SK-N-SH treated with all-trans-retinoic acid at 6 μM for 48 hours (cell line): Measurements from ENCODE around the gene TPP2.

Experiments
- ATAC-seq: fragments of 200-7000 bp; cut with Tn5 transposase; 3 replicates; pipeline ENCODE4 v1.9.1; 2020; ENCODE audit warnings: mild to moderate bottlenecking, moderate library complexity
- CSDC2 ChIP-seq: fragments of 250-450 bp; sonication (Bioruptor Pico); IDR thresholded peaks from 2 replicates; pipeline ENCODE4 v1.5.0; 2020; ENCODE audit warnings: mild to moderate bottlenecking, moderate library complexity
- ESRRG ChIP-seq: fragments of 250-450 bp; sonication (Bioruptor Pico); IDR thresholded peaks from 2 replicates; pipeline ENCODE4 v1.6.1; 2021; ENCODE audit warnings: mild to moderate bottlenecking
- GLIS3 ChIP-seq: fragments of 250-450 bp; sonication (Bioruptor Pico); IDR thresholded peaks from 2 replicates; pipeline ENCODE4 v1.5.0; 2020; ENCODE audit warnings: mild to moderate bottlenecking, moderate library complexity
- ISL1 ChIP-seq: fragments of 250-450 bp; sonication (Bioruptor Pico); IDR thresholded peaks from 2 replicates; pipeline ENCODE4 v2.1.2; 2022; ENCODE audit warnings: mild to moderate bottlenecking, moderate library complexity
- OSR1 ChIP-seq: fragments of 250-450 bp; sonication (Bioruptor Pico); IDR thresholded peaks from 2 replicates; pipeline ENCODE4 v1.8.0; 2022; ENCODE audit warnings: moderate library complexity, mild to moderate bottlenecking, inconsistent platforms
- PPARA ChIP-seq: fragments of 250-450 bp; sonication (Bioruptor Pico); IDR thresholded peaks from 2 replicates; pipeline ENCODE4 v1.5.0; 2020; ENCODE audit warnings: mild to moderate bottlenecking, borderline replicate concordance
- SNAI2 ChIP-seq: fragments of 250-450 bp; sonication (Bioruptor Pico); IDR thresholded peaks from 2 replicates; pipeline ENCODE4 v1.5.0; 2020; ENCODE audit warnings: mild to moderate bottlenecking, moderate library complexity
- TCF4 ChIP-seq: fragments of 250-450 bp; sonication (Bioruptor Pico); IDR thresholded peaks from 2 replicates; pipeline ENCODE4 v1.8.0; 2021; ENCODE audit warnings: mild to moderate bottlenecking, moderate library complexity, borderline replicate concordance
- TOX ChIP-seq: fragments of 250-450 bp; sonication (Bioruptor Pico); IDR thresholded peaks from 2 replicates; pipeline ENCODE4 v1.8.0; 2021; ENCODE audit warnings: mild to moderate bottlenecking, moderate library complexity, borderline replicate concordance
- ZC3H10 ChIP-seq: fragments of 250-450 bp; sonication (Bioruptor Pico); IDR thresholded peaks from 2 replicates; pipeline ENCODE4 v1.5.1; 2021; ENCODE audit warnings: mild to moderate bottlenecking, moderate library complexity
- ZFP3 ChIP-seq: fragments of 250-450 bp; sonication (Bioruptor Pico); IDR thresholded peaks from 2 replicates; pipeline ENCODE4 v1.5.0; 2020; ENCODE audit warnings: mild to moderate bottlenecking, moderate library complexity
- ZFP30 ChIP-seq: fragments of 450-650 bp; formaldehyde crosslinking; IDR thresholded peaks from 2 replicates; pipeline ENCODE4 v1.5.0; 2022; ENCODE audit warnings: mild to moderate bottlenecking, moderate library complexity
- ZNF565 ChIP-seq: fragments of 450-650 bp; formaldehyde crosslinking; conservative IDR thresholded peaks from 2 replicates; pipeline ENCODE4 v1.5.0; 2020; ENCODE audit warnings: low read depth, mild to moderate bottlenecking, moderate library complexity
- ZNF8 ChIP-seq: fragments of 450-650 bp; formaldehyde crosslinking; IDR thresholded peaks from 2 replicates; pipeline ENCODE4 v1.5.0; 2020; ENCODE audit warnings: mild to moderate bottlenecking, moderate library complexity
- TF ChIP-seq, protein P1 (sequence below): fragments of 250-450 bp; sonication (Bioruptor Pico); IDR thresholded peaks from 2 replicates; pipeline ENCODE4 v1.5.1; 2020; ENCODE audit warnings: low read depth, mild to moderate bottlenecking, moderate library complexity
- TF ChIP-seq, protein P2 (sequence below): fragments of 250-450 bp; sonication (Bioruptor Pico); IDR thresholded peaks from 2 replicates; pipeline ENCODE4 v1.5.1; 2021; ENCODE audit warnings: mild to moderate bottlenecking, moderate library complexity
- TF ChIP-seq, protein P3 (sequence below): fragments of 250-450 bp; sonication (Bioruptor Pico); IDR thresholded peaks from 2 replicates; pipeline ENCODE4 v1.8.0; 2021; ENCODE audit warnings: low read depth, mild to moderate bottlenecking, moderate library complexity, borderline replicate concordance
- TF ChIP-seq, protein P4 (sequence below): fragments of 250-450 bp; sonication (Bioruptor Pico); IDR thresholded peaks from 2 replicates; pipeline ENCODE4 v1.8.0; 2020; ENCODE audit warnings: mild to moderate bottlenecking, moderate library complexity, borderline replicate concordance
- TF ChIP-seq, protein P5 (sequence below): fragments of 250-450 bp; sonication (Bioruptor Pico); IDR thresholded peaks from 2 replicates; pipeline ENCODE4 v1.5.0; 2020; ENCODE audit warnings: mild to moderate bottlenecking, moderate library complexity

The TPP2 gene

DNA sequence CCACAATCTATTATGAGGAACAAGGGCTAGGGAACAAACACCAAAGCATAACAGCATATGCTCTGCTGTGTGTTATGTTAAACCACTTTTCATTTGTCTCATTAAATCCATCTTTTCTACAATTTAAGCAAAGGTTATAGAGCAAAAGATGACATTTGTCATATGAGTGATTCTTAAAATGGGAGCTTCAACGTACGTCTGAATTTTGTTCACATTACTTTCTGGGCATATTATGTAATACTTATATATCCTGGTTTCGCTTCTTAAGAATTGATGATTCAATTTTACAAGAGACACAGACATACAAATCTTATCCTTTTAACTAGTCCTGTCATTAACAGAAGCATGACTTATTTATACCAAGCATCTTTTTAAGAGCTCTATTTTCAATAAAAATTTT lies 3.3 kb upstream of the TPP2 start:
- ATAC-seq, result no peak
- TF ChIP-seq, protein P1, sequence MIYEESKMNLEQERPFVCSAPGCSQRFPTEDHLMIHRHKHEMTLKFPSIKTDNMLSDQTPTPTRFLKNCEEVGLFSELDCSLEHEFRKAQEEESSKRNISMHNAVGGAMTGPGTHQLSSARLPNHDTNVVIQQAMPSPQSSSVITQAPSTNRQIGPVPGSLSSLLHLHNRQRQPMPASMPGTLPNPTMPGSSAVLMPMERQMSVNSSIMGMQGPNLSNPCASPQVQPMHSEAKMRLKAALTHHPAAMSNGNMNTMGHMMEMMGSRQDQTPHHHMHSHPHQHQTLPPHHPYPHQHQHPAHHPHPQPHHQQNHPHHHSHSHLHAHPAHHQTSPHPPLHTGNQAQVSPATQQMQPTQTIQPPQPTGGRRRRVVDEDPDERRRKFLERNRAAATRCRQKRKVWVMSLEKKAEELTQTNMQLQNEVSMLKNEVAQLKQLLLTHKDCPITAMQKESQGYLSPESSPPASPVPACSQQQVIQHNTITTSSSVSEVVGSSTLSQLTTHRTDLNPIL, result no peak
- TF ChIP-seq ESRRG (CRISPR knock-in tag) (no peak), CSDC2 (CRISPR knock-in tag) (no peak), ZC3H10 (CRISPR knock-in tag) (no peak), ZNF8 (CRISPR knock-in tag) (no peak), ISL1 (CRISPR knock-in tag) (no peak), TCF4 (CRISPR knock-in tag) (no peak), TOX (no peak), ZFP30 (no peak)
- TF ChIP-seq, protein P2, sequence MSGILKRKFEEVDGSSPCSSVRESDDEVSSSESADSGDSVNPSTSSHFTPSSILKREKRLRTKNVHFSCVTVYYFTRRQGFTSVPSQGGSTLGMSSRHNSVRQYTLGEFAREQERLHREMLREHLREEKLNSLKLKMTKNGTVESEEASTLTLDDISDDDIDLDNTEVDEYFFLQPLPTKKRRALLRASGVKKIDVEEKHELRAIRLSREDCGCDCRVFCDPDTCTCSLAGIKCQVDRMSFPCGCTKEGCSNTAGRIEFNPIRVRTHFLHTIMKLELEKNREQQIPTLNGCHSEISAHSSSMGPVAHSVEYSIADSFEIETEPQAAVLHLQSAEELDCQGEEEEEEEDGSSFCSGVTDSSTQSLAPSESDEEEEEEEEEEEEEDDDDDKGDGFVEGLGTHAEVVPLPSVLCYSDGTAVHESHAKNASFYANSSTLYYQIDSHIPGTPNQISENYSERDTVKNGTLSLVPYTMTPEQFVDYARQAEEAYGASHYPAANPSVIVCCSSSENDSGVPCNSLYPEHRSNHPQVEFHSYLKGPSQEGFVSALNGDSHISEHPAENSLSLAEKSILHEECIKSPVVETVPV (CRISPR knock-in tag), result no peak
- TF ChIP-seq, protein P3, sequence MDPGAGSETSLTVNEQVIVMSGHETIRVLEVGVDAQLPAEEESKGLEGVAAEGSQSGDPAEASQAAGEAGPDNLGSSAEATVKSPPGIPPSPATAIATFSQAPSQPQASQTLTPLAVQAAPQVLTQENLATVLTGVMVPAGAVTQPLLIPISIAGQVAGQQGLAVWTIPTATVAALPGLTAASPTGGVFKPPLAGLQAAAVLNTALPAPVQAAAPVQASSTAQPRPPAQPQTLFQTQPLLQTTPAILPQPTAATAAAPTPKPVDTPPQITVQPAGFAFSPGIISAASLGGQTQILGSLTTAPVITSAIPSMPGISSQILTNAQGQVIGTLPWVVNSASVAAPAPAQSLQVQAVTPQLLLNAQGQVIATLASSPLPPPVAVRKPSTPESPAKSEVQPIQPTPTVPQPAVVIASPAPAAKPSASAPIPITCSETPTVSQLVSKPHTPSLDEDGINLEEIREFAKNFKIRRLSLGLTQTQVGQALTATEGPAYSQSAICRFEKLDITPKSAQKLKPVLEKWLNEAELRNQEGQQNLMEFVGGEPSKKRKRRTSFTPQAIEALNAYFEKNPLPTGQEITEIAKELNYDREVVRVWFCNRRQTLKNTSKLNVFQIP (CRISPR knock-in tag), result no peak

DNA sequence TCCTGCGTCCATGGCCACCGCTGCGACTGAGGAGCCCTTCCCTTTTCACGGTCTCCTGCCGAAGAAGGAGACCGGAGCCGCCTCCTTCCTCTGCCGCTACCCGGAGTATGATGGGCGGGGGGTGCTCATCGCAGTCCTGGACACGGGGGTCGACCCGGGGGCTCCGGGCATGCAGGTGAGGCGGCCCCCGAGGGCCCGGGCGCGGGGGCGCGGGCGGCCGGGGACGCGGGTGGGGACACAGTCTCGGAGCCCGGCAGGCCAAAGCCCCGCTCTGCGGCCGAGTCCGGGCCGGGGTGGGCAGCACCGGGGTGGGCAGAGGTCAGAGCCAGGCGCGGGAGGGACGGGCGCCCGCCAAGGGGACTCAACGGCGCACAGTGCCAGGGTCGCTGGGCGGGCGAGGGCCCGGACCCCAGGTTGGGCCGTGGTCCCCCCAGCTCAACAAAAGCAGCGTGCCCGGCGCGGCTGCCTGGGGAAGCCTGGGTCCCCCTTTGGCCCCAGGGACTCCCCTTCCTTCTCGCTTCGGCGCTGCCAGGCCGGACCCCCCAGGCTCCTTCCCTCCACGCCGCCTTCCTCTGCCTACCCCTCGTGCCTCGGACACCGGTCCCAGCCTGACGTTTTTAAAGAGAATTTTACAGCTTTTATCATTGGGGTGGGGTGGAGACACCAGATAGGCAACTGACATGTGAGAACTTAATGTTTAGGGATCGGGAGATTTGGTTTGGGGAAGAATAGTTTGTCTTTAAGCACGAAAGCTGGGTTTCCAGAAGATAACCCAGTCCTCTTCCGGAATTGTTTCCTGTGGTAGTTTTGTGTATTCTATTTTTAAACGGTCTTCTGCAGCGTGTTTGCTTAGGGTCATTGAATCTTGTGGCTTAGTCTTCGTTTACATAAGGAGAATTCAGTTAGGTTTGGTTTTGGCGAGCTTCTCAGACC lies 509 bp downstream of the TPP2 start:
- TF ChIP-seq GLIS3 (CRISPR knock-in tag) (no peak), ZFP30 (no peak), PPARA (CRISPR knock-in tag) (no peak), ISL1 (CRISPR knock-in tag) (no peak)
- TF ChIP-seq, protein P1, result no peak
- TF ChIP-seq, protein P4, sequence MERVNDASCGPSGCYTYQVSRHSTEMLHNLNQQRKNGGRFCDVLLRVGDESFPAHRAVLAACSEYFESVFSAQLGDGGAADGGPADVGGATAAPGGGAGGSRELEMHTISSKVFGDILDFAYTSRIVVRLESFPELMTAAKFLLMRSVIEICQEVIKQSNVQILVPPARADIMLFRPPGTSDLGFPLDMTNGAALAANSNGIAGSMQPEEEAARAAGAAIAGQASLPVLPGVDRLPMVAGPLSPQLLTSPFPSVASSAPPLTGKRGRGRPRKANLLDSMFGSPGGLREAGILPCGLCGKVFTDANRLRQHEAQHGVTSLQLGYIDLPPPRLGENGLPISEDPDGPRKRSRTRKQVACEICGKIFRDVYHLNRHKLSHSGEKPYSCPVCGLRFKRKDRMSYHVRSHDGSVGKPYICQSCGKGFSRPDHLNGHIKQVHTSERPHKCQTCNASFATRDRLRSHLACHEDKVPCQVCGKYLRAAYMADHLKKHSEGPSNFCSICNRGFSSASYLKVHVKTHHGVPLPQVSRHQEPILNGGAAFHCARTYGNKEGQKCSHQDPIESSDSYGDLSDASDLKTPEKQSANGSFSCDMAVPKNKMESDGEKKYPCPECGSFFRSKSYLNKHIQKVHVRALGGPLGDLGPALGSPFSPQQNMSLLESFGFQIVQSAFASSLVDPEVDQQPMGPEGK (CRISPR knock-in tag), result no peak
- TF ChIP-seq, all 23 proteins: peak for 0
- ATAC-seq, result peak; percentile 3

DNA sequence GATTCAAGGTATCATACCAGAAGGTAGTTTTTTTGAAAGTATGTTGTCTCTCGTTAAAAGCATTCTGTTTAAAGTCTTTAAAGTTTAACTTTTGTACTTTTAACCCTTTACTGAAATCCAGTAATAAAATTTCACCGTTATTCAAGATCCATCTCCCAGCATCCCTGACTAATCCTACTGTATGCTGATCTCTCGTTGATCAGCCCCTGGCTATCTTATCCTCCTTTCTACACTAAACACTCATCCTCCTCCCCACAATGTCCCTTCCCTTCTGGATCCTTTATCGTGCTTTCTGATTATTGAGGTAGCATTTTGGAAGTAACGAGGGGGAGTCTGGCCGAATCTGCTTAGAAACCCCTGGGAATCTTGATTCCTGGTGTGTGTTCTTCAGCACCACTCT lies 1.3 kb downstream of the TPP2 start:
- no peak for ATAC-seq
- TF ChIP-seq ZFP3 (CRISPR knock-in tag) (no peak), TOX (no peak), ESRRG (CRISPR knock-in tag) (no peak), ZNF565 (CRISPR knock-in tag) (no peak), GLIS3 (CRISPR knock-in tag) (no peak), SNAI2 (no peak), OSR1 (CRISPR knock-in tag) (no peak), ISL1 (CRISPR knock-in tag) (no peak), ZNF8 (CRISPR knock-in tag) (no peak), ZC3H10 (CRISPR knock-in tag) (no peak), TCF4 (CRISPR knock-in tag) (no peak), ZFP30 (no peak), CSDC2 (CRISPR knock-in tag) (no peak)
- TF ChIP-seq, protein P5, sequence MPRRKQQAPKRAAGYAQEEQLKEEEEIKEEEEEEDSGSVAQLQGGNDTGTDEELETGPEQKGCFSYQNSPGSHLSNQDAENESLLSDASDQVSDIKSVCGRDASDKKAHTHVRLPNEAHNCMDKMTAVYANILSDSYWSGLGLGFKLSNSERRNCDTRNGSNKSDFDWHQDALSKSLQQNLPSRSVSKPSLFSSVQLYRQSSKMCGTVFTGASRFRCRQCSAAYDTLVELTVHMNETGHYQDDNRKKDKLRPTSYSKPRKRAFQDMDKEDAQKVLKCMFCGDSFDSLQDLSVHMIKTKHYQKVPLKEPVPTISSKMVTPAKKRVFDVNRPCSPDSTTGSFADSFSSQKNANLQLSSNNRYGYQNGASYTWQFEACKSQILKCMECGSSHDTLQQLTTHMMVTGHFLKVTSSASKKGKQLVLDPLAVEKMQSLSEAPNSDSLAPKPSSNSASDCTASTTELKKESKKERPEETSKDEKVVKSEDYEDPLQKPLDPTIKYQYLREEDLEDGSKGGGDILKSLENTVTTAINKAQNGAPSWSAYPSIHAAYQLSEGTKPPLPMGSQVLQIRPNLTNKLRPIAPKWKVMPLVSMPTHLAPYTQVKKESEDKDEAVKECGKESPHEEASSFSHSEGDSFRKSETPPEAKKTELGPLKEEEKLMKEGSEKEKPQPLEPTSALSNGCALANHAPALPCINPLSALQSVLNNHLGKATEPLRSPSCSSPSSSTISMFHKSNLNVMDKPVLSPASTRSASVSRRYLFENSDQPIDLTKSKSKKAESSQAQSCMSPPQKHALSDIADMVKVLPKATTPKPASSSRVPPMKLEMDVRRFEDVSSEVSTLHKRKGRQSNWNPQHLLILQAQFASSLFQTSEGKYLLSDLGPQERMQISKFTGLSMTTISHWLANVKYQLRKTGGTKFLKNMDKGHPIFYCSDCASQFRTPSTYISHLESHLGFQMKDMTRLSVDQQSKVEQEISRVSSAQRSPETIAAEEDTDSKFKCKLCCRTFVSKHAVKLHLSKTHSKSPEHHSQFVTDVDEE (CRISPR knock-in tag), result no peak
- TF ChIP-seq, protein P1, result no peak
- TF ChIP-seq, protein P2 (CRISPR knock-in tag), result no peak
- TF ChIP-seq, protein P3 (CRISPR knock-in tag), result no peak
